ENCODE measurements around the gene TBCEL.
A peak's percentile ranks its signal among the peaks of the same experiment; 100 is the strongest.
"Not testable (repeated sequence)": the region's sequence is repeated elsewhere in the genome, so short reads cannot be mapped to it uniquely, and the experiment has no call there.

Gene TBCEL, protein sequence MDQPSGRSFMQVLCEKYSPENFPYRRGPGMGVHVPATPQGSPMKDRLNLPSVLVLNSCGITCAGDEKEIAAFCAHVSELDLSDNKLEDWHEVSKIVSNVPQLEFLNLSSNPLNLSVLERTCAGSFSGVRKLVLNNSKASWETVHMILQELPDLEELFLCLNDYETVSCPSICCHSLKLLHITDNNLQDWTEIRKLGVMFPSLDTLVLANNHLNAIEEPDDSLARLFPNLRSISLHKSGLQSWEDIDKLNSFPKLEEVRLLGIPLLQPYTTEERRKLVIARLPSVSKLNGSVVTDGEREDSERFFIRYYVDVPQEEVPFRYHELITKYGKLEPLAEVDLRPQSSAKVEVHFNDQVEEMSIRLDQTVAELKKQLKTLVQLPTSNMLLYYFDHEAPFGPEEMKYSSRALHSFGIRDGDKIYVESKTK
- total RNA-seq: 6.2 to 12.0 (median 9.2) reads per million in 4 experiments

GRCh38 chr11:121023848-121024751 lies at the start of gene TBCEL:
Gene TBCEL, plus strand, starts transcription at chr11:121024102. Its CDS starts 21,589 bp downstream, at chr11:121045691.
- peak; percentile 60 for DNase-seq

- no peak for DNase-seq
These were observed 49.4 kb upstream of the TBCEL start for GRCh38 chr11:120974466-120974865.

GRCh38 chr11:120974965-120975364 lies 48.9 kb upstream of the TBCEL start:
- no peak for DNase-seq

DNA sequence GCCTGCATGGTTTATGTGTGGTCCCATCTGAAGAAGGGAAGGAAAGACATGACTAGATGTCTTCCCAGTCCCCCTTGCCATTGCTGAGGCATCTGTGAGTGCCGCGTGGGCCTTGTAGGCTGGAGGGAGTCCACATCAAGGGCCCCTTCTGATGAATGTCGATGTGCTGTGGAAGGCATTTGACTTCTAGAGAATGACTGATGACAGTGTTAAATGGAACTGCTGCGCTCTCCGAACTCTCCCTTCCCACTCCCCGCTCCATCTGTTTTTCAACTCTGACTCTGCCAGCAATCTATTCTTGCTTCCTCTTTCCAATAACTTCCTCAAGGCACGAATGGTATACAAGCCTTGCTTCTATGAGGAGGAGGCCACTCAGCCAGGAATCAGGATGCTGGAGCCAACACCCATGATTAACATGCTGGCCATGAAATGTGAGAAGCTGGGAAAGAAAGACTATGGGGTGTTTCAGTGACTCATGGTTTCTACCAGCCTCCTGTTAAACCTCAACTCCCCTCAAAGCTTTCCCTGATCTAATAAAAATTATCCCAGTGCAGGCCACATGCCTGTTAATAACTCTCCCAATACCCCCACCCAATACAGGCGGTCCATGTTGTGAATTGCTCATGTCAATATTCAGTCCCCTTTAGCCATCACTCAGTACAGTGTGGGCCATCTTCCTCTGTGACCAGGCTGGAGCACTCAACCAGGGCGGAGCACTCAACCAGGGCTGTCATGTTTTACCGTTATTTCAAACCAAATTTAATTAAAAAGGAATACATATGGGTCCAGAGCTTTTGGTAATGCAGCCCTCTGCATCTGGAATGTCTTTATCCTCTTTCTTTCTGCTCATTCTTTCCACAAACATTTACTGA lies 46.4 kb upstream of the TBCEL start:
- no peak for DNase-seq

DNA sequence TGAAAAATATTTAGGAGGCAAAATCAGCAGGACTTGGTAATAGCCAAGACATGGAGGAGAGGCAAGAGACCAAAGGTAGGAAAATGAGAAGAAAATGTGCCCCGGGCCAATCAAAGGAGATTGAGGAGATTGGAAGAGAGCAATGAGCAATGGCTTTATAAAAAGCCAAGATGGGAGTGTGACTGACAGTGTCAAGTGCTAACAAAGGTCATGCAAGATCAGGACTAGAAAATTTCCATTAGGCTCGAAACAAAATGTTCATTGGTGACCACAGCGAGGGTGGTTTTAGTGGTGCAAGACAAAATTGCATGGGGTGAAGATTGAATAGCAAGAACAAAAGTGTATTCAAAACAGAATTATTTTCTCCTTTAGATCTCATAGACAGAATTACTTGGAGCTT lies 45.2 kb upstream of the TBCEL start:
- no peak for DNase-seq

GRCh38 chr11:120985718-120986569 lies 38.0 kb upstream of the TBCEL start:
- DNase-seq: no peak

- DNase-seq: no peak
These were observed 35.3 kb upstream of the TBCEL start for GRCh38 chr11:120988603-120989002.

GRCh38 chr11:120991830-120992686 lies 31.8 kb upstream of the TBCEL start:
- DNase-seq: no peak

- no peak for DNase-seq
These were observed 29.6 kb upstream of the TBCEL start for GRCh38 chr11:120994091-120994859.

GRCh38 chr11:120995184-120995583 lies 28.7 kb upstream of the TBCEL start:
- no peak for DNase-seq

DNA sequence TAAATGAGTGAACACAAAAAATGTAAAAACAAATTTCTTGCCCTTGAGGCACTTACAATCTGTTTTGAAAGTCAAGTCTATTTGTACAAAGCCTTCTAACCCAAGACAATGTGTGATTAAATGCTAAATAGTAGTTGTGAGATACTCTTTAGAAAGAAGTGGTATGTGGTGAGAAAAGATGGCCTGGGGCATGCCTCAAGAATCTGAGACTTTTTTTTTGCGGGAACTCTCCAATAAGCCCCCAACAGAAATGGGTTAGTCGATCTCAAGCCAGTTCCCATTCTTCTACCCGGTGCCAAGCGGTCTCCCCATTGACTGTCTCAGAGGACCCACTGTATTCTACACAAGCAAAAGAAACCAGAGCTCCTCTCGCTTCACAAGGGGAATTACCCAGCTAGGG lies 26.9 kb upstream of the TBCEL start:
- DNase-seq: no peak

DNA sequence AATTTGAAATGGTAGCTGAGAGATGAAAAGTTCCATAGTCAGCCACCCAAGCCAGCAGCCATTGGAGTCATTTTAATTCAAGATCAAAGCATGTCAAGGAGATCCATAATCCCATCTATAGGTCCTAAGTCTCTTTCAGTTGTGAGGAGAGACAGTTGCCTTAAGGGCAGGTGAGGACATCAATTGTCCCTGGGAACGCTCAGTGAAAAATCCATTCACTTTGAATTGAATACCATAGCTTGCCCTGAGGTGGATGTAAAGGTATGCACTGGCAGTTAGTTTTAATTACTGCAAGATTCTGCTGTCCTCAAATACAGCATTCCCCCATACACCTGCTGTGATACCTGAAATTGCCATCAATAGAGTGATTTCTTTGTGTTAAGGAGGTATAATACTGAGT lies 25.3 kb upstream of the TBCEL start:
- no peak for DNase-seq

GRCh38 chr11:121004206-121004840 lies 19.6 kb upstream of the TBCEL start:
- no peak for DNase-seq

GRCh38 chr11:121006922-121007321 lies 17.0 kb upstream of the TBCEL start:
- no peak for DNase-seq

- no peak for DNase-seq
These were observed 15.4 kb upstream of the TBCEL start for GRCh38 chr11:121008551-121008950.

GRCh38 chr11:121012091-121012490 lies 11.8 kb upstream of the TBCEL start:
- no peak for DNase-seq

DNA sequence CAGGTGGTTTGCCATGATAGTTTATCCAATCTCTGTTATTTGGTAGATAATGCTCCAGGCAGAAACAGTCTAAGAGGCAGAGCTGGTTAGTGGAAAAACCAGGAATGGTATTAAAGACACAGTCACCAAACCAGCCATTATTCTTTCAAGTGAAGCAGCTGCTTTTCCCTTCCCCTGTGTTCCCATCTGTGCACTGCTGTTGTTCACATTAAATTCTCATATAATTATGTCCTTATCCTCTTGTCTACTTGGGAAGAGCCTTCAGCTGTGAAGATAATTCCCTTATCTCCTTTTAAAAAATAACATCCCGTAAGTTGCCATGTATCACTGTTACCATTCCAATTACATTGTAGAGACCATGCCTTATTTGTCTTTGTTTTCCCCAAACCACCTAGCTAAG lies 5.2 kb upstream of the TBCEL start:
- DNase-seq: no peak

GRCh38 chr11:121021718-121022117 lies 2.2 kb upstream of the TBCEL start:
- not testable (repeated sequence) for DNase-seq

- DNase-seq: no peak
These were observed 1.1 kb downstream of the TBCEL start for GRCh38 chr11:121024989-121025388.
